Endothelial cell of umbilical vein (primary cell): ENCODE data around the gene TMPRSS7.

ENCODE experiments used
- POLR2A ChIP-seq: IDR thresholded peaks from 2 replicates; pipeline ENCODE4 v1.6.1; 2012; ENCODE audit warnings: low read depth, mild to moderate bottlenecking, control low read depth, low read length
- POLR2AphosphoS5 ChIP-seq: IDR thresholded peaks from 2 replicates; pipeline ENCODE4 v1.6.1; 2012; ENCODE audit warnings: low read depth, mild to moderate bottlenecking, control low read depth, low read length, moderate library complexity; ENCODE audit not compliant: insufficient read depth

DNA sequence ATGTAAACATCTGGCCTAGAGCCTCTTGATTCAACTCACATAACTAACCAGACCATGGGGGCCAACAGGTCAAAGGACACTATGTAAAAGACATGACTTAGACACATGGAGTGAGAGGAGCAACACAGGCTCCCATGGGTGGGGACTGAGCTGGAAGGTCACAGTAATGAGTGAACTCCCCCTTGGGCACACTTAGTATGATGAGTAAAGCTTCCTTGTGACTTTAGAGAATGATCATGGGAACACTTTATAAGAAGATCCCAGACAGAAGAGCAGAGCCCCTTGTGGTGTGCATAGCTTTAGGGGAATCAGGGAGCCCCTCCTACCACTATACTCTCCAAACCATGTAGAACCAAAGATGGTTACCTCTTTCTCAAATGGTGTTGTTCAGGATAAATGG lies 88.3 kb downstream of the TMPRSS7 start:
- TF ChIP-seq POLR2AphosphoS5: no peak
- TF ChIP-seq POLR2A: no peak
